ENCODE measurements around the gene WFIKKN1.

WFIKKN1 gene

DNA sequence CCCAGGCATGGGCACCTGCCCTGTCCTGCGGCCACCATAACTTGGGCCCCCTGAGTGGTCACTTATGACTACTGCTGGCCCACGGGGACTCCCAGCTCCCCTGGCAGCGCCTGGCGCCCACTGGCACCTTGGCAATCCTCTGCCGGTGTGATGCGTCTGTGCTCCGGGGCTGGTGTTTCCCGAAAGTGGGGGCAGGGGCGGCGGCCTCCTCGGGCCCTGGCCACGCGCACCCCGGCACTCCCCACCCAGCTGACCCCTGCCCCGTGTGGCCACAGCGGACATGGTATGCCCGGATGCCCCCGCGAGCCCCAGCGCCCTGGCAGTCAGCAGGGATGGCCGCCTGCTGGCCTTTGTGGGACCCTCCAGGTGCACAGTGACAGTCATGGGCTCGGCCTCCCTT lies 26.7 kb downstream of the WFIKKN1 start:
- DNase-seq (ENCODE audit: low spot score): no peak

DNA sequence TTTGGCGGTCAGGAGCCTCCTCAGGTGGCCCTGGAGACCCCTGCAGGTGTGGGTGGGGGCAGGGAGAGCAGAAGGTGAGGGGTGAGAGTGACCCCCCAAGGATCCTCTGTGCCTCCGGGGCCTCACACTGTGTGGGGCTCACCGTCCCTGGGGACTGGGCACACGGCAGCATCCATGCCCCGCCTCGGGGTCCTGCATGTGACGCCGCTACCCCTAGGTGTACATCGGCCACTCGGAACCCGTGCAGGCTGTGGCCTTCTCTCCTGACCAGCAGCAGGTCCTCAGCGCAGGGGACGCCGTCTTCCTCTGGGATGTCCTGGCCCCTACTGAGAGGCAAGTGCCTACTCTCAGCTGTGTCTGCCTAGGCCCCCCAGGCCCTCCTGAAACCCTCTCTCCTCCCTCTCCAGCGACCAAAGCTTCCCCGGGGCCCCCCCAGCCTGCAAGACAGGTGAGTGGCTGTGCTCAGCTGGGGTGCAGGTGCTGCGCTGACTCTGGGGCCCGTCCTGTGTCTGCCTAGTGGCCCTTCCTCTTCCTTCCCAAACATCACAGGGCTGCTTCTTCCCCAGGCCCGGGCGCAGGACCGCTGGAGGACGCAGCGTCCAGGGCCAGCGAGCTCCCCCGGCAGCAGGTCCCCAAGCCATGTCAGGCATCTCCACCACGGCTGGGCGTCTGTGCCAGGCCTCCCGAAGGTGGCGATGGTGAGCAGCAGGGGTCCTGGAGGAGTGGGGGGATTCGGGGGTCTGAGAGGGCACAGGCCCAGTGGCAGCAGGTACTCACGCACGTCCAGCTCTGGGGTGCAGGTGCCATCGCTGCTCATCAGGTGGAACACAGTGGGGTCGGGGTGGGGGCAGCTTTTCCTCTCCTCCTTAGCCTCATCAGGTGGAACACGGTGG lies 28.1 kb downstream of the WFIKKN1 start:
- DNase-seq (ENCODE audit: low spot score): no peak

DNA sequence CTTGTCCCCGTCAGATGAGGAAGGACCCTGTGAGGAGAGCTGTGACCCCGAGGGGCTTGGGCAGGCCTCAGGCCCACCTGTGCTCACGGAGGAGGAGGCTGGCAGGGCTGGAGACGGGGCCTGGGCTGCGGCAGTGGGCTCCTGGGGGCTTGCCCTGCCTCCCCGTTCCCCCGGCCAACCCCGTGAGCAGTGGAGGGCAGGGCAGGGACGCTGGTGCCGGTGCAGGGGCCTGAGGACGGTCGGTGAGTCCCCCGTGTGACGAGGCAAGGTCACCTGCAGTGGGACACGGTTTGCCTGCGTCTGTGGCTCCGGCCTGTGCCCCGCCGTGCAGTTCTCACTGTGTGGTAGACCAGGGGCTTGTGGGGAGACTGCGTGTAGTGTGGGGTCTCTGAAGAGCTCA lies 28.8 kb downstream of the WFIKKN1 start:
- DNase-seq (ENCODE audit: low spot score): no peak

DNA sequence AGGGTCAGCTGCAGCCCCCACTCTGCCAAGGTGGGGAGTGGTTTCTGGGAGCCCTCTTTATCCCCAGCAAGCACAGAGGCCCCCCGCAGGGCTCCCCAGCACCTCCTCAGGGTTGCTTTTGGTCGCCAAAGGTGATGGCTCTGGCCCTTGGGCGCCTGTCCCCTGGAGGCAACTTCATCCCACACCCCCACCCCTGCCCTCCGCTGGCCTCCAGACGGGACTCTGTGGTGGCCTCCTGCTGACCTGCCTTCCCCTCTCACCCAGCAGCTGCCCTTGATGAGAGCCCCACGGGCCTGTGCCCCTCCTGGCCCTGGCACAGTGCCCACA lies 29.3 kb downstream of the WFIKKN1 start:
- no peak for DNase-seq (ENCODE audit: low spot score)

DNA sequence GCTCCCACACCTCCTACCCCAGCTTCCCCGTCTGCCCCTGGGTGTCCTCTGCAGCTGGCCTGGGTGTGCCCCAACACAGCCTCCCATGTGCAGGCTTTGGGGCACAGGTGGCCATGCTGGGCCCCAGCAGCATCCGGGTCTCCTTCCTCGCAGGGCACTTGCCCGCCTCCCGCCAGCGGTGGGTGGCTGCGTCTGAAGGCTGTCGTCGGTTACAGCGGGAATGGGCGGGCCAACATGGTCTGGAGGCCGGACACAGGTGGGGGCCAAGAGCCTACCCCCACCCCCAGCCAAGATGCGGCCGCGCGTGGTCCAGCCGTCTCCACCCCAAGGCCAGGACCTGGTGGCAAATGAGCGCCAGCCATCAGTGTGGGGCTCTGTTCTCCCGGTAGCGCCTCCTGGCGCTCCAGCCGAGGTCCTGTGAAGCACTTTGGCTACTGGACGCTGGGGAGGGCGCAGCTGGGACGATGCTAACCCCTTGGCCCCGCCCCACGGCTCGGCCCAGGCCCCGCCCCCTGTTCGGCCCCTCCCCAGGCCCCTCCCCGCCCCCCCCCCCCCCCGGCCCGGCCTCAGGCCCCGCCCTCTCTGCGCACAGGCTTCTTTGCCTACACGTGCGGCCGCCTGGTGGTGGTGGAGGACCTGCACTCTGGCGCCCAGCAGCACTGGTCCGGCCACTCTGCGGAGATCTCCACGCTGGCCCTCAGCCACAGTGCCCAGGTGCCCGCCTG lies 29.8 kb downstream of the WFIKKN1 start:
- DNase-seq (ENCODE audit: low spot score): peak; percentile 60

DNA sequence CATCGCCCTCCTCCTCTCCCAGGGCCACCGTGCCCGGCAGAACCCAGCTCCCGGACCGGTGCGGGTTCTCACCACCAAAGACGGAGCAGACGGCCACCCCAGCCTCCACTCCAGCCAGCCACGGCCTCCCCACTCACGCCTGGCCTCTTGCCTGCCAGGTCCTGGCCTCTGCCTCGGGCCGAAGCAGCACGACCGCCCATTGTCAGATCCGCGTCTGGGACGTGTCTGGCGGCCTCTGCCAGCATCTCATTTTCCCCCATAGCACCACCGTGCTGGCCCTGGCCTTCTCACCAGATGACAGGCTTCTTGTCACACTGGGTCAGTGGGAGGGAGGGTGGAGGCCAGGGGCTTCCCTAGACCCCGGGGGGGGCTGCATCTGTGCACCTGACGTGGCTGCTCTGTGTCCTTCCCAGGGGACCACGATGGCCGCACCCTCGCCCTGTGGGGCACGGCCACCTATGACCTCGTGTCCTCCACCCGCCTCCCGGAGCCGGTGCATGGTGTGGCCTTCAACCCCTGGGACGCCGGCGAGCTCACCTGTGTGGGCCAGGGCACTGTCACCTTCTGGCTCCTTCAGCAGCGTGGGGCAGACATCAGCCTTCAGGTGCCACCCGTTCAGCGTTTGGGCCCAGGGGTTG lies 30.5 kb downstream of the WFIKKN1 start:
- DNase-seq (ENCODE audit: low spot score): no peak

DNA sequence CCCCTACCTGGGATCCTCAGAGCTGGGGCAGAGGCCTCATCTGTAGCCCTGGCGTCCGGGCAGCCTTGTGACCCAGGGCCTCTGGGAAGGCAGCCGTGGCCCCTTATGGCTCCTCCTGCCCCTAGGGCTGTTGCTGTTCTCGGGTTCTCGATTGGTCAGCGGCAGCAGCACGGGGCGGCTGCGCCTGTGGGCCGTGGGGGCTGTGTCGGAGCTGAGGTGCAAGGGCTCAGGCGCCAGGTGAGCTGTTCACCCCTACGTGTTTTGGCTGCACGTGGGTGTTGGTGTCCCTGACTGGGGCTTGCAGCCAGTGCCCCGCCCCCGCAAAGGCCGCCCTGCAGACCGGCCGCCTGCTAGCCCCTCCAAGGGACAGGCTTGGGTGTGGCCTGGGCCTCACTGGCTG lies 31.3 kb downstream of the WFIKKN1 start:
- DNase-seq (ENCODE audit: low spot score): no peak

DNA sequence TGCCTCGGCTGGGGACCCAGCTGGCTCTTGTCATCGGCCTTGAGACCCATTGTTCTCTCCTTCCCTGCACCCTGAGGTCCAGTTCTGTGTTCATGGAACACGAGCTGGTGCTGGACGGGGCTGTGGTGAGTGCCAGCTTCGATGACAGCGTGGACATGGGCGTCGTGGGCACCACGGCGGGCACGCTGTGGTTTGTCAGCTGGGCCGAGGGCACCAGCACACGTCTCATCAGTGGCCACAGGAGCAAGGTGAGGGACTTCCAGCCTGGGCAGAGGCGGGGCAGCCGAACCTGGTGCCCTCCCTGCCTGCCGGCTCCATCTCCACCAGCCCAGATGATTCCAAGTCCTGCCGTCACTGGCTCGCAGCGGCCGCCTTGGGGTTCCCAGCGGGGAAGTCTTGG lies 31.8 kb downstream of the WFIKKN1 start:
- DNase-seq (ENCODE audit: low spot score): no peak

DNA sequence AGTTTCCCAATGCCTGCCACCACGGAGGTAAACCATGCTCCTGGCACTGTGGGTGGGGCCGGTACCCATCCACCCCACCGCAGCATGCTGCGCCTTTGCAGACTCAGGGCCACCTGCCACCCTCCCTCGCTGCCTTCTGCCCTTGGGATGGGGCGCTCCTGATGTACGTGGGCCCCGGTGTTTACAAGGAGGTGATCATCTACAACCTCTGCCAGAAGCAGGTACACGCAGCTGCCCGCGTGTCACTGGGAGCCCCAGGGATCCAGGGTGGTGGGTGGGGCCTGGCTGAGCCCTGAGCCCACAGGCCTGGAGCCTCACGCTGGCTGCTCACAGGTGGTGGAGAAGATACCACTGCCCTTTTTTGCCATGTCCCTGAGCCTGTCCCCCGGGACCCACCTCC lies 35.8 kb downstream of the WFIKKN1 start:
- DNase-seq (ENCODE audit: low spot score): no peak

DNA sequence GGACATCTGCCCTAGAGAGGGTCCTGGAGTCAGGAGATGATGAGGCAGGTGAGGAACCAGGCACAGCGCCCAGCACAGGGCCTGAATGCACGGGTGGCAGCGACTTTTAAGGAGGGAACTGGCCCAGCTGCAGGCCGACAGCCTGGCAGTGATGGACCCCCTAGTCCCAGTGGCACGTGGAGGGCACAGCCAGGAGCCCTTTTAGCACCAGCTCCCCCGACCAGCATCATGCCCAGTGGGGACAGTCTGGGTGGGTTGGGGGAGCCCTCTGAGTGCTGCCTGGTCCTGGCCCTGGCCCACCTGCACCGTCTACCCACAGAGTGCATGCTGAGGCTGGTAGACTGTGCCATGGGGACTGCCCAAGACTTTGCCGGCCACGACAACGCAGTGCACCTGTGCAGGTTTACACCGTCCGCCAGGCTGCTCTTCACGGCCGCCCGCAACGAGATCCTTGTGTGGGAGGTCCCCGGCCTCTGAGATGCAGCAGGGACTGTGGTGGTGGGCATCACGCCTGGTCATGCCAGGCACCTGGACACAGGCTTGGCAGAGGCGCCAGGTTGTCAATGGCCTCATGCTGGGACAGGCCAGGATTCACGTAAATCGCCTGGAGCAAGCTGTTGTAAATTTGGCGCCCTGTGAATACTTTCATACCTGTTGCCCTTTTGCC lies 36.5 kb downstream of the WFIKKN1 start:
- DNase-seq (ENCODE audit: low spot score): no peak

DNA sequence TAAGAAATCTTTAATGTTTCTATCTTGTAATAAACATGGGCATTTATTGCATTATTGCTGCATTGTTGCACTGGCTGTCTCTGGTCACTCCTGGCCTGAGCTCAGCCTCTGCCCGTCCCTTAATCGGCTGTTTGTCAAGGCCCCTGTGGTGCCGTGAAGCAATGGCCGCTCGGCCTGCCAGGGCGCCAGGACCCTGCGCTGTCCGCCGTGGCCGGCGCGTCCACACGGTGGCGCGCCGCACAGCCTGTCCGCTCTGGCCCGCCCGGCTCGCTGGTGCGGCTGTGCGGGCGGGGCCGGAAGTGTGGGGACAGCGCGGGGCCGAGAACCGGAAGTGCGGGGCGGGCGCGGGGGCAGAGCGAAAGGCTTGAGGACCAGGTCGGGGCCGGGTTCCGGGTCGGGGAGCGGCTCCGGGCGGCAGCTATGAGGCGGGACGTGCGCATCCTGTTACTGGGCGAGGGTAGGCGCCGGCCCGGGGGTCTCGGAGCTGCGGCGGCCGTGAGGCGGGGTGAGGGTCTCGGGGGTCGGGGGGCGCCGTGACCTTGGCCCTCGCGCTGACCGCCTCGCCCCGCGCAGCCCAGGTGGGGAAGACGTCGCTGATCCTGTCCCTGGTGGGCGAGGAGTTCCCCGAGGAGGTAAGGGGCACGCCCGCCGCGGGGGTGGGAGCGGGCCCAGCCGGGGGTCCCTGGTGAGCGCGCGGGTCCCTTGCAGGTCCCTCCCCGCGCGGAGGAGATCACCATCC lies 37.2 kb downstream of the WFIKKN1 start, which contains the start of gene RHOT2:
Gene RHOT2, plus strand, starts transcription at position 353 of the 739 bp plus-strand sequence. Its CDS starts 68 bp downstream, at position 421.
- DNase-seq (ENCODE audit: low spot score): peak; percentile 92

DNA sequence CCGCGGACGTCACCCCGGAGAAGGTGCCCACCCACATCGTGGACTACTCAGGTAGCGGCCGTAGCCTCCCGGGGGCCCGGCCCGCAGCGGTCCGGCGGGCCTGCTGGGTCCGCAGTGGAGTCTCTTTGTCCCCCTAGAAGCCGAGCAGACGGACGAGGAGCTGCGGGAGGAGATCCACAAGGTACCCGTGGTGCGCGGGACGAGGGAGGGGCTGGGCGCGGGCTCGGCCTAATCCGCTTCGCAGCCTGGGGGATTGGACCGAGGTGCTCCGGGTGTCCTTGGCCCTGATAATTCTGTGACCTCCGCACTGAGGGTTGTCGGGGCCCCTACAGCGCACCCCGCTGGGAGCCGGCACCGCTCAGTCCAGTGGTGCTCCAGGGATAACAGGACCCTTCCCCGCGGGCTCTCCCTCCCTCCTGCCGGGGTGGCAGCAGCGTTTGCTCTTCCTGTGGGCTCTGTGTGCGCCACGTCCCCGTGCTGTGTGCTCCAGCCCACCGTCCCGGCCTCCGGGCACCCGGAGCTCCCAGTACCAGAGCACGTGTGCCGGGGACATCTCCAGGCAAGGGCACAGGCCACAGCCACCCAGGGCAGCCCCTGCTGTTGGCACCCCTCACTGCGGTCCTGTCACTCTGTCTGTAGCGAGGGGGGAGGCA lies 37.9 kb downstream of the WFIKKN1 start:
- DNase-seq (ENCODE audit: low spot score): no peak

DNA sequence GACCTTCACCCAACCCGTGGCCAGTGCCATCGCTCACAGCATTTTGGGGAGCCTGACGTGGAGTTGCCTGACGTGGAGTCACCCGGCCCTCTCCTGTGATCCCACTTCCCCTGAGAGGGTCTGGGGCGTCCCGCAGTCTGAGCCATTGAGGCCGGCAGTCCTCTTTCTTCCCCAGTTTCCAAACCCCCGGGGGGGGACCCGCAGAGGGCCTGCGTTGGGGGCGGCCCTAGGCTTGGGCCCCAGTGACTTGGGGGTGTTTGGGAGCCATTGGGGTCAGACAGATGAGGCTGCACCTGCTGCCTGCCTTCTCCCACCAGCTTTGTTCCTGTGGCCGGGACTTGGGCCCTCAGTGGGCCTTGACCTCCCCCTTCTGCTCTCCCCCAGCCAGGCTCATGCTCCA lies 38.9 kb downstream of the WFIKKN1 start:
- DNase-seq (ENCODE audit: low spot score): no peak

DNA sequence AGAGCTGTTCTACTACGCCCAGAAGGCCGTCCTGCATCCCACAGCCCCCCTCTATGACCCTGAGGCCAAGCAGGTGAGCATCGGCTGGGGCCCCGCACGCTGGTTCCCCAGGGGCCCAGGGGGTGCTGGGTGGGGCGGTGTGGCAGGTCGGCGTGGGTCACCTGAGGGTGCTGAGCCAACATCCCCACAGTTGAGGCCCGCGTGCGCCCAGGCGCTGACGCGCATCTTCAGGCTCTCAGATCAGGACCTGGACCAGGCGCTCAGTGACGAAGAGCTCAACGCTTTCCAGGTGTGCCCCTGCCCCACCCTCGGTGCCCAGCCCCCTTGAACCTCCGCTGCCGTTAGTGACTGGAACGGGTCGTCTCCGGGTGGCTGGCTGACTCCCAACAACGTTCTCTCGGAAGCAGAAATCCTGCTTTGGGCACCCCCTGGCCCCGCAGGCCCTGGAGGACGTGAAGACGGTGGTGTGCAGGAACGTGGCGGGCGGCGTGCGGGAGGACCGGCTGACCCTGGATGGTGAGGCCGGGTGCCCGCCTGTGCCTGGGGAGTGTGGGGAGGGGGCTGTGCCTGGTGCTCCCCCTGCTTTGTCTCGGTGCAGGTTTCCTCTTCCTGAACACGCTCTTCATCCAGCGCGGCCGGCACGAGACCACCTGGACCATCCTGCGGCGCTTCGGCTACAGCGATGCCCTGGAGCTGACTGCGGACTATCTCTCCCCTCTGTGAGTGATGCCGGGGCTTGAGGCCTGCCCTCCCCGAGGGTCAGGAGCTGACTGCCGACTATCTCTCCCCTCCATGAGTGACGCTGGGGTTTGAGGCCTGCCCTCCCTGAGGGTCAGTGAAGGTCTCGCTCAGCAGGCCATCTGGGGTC lies 39.9 kb downstream of the WFIKKN1 start:
- DNase-seq (ENCODE audit: low spot score): no peak

DNA sequence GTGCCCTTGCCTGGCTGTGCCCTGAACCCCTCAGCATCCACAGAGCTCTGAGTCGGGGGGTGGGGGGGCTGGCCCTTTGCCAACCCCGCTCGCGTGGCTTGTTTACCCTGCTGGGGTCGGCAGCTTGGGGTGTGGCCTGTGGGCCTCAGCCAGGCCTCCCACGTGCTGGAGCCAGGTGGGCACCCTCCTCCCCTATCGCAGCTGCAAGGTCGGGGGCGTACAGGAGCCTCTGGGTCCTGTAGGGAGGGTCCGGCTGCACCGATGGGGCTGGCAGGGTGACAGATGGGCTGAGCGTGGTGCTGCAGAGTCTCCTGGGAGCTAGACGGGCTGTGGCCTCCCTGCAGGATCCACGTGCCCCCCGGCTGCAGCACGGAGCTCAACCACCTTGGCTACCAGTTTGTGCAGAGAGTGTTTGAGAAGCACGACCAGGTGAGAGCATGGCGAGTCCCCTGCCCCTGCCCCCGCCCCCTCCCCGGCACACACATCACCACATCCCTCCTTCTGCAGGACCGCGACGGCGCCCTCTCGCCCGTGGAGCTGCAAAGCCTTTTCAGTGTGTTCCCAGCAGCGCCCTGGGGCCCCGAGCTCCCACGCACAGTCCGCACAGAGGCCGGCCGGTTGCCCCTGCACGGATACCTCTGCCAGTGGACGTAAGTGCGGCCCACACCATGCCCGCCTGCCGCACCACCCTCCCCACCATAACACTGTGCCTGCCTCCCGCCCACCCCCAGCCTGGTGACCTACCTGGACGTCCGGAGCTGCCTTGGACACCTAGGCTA lies 40.8 kb downstream of the WFIKKN1 start:
- DNase-seq (ENCODE audit: low spot score): no peak

DNA sequence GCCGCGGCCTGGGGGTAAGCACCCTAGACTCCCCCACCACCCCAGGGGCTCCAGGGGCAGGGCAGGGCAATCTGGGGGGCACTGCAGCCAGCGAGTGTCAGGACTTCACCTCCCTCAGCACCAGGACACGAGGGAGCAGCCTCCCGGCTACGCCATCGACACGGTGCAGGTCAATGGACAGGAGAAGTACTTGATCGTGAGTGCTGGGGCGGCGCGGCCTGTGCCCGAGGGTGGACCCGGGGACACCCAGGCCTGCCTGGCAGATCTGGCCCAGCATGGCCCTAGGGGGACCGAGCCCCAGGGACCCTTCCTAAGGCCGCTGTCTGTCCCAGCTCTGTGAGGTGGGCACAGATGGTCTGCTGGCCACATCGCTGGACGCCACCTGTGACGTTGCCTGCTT lies 41.6 kb downstream of the WFIKKN1 start:
- DNase-seq (ENCODE audit: low spot score): no peak

DNA sequence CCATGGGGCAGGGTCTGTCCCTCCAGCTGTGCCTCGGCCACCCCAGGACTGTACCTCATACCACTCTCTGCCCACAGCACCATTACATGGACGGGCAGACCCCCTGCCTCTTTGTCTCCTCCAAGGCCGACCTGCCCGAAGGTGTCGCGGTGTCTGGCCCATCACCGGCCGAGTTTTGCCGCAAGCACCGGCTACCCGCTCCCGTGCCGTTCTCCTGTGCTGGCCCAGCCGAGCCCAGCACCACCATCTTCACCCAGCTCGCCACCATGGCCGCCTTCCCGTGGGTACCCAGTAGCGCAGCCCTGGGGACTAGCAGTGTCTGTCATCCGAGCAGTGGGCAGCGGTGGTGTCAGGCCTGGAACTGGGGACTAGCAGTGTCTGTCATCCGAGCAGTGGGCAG lies 42.1 kb downstream of the WFIKKN1 start:
- DNase-seq (ENCODE audit: low spot score): no peak

DNA sequence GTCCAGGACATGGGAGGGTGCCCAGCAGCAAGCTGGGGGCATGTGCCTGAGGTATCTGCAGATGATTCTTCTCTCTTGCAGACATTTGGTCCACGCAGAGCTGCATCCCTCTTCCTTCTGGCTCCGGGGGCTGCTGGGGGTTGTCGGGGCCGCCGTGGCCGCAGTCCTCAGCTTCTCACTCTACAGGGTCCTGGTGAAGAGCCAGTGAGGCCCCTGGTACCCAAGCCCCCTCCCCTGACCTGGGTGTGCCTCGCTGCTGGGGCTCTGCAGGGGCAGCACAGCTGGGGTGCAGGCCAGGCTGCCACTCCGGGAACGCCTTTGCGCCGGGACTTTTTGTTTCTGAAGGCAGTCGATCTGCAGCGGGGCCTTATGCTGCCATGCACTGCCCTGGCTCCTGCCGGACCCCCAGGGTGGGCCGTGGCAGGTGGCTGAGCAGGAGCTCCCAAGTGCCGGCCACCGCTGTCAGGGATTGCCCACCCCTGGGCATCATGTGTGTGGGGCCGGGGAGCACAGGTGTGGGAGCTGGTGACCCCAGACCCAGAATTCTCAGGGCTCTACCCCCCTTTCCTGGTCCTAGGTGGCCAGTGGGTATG lies 42.7 kb downstream of the WFIKKN1 start:
- no peak for DNase-seq (ENCODE audit: low spot score)
